ENCODE measurements around the gene VAV2. TPM values are rescaled to one million over a fixed set of nuclear protein-coding genes. Genes with fewer than 3 reads are reported as not detected.

Gene VAV2
- total and polyA plus RNA-seq, 4 donors = 4.9 to 26.4 (median 17.0) TPM

GRCh38 chr9:133837627-133838597, 154.2 kb downstream of the VAV2 start (continued):
- TF ChIP-seq ZBTB33 (IDR thresholded peaks at IDR 0.05) = no peak
- no peak for TF ChIP-seq YY1 (IDR thresholded peaks at IDR 0.05)
- TF ChIP-seq FOXA1 (IDR thresholded peaks at IDR 0.05) = no peak
- TF ChIP-seq SP1 (IDR thresholded peaks at IDR 0.05) = no peak
- no peak for TF ChIP-seq EGR1 (IDR thresholded peaks at IDR 0.05; ENCODE audit: low read depth in 2 of 2)
- no peak for TF ChIP-seq HNF4A (conservative IDR thresholded peaks at IDR 0.05)

DNA sequence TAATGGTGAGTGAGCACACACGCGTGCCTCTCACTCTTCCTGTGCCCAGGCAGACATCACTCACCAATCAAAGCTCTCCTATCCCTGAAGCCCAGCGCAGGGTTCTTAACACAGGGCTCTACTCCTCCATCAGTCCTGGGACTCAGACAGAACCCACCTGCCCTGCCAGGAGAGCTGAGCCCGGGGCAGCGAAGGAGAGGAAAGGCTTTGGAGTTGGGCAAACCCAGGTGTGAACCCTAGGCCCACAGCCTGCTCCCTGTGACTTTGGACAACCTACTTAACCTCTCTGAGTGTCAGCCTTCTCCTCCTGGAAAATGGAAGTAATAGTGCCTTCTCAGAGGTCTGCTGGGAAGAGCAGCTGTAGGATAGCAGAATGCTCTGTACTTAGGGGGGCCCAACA, 155.3 kb downstream of the VAV2 start:
- H3K36me3 ChIP-seq (ENCODE audit: control insufficient read depth in 4 of 4, insufficient read depth in 3 of 4, low read depth in 1 of 4, low read length in 3 of 4) = peaks cover 0 to 6% (median 2%) of the 10 kb centered on the region in 4 donors

DNA sequence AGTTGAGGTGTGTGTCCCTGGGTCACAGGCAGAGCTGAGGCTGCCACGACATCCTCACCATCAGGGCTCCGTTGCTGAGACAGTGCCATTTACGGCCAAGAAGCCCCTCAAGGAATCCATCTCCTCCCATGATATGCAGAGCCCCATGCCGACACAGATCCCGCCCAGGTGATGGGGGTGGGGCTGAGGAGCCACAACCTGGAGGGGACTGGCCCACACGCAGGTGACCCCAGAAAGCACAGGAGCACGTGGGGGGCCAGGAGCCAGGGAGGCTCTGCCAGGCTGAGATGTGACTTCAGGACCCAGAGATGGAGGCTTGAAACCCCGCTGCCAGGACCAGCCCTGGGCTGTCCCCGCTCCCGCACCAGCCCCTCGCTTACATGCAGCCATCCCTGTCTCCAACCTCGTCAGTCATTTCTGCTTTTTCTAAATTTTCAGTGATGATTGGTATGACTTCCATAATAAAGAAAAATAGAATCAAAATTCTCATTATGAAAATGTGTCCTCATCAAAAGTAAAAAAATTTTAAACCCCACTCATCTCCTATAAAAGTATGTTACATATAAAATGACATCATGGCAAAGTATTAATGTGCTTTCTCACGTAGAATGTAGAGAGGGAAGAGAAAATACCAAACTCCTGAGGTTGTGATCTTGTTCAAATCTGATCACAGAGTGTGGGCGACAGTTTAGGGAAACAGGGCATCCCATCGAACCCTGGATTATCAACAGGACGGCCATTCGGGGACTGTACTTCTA, 155.9 kb downstream of the VAV2 start:
- H3K36me3 ChIP-seq (ENCODE audit: control insufficient read depth in 4 of 4, insufficient read depth in 3 of 4, low read depth in 1 of 4, low read length in 3 of 4) = peaks cover 0 to 7% (median 2%) of the 10 kb centered on the region in 4 donors
- H3K9ac ChIP-seq (ENCODE audit: low read depth in 1 of 2, low read length in 2 of 2) = no peak overlapping the region
- H3K4me3 ChIP-seq (ENCODE audit: low read depth in 1 of 3, low read length in 3 of 3) = no peak overlapping the region
- WGBS = 95% methylated on average over 17 of the region's 17 CpGs
- no peak for DNase-seq (ENCODE audit: low spot score)
- TF ChIP-seq JUND (IDR thresholded peaks at IDR 0.05) = no peak
- TF ChIP-seq EGR1 (IDR thresholded peaks at IDR 0.05; ENCODE audit: low read depth in 2 of 2) = no peak
- TF ChIP-seq, protein P1, sequence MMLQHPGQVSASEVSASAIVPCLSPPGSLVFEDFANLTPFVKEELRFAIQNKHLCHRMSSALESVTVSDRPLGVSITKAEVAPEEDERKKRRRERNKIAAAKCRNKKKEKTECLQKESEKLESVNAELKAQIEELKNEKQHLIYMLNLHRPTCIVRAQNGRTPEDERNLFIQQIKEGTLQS (IDR thresholded peaks at IDR 0.05) = no peak
- no peaks in the 10 kb centered on the region for H3K9me3 ChIP-seq (ENCODE audit: control insufficient read depth in 4 of 4, low read length in 3 of 4)
- no peaks in the 10 kb centered on the region for H3K27me3 ChIP-seq (ENCODE audit: control insufficient read depth in 4 of 4, insufficient read depth in 4 of 4, low read length in 3 of 4)
- peaks cover 0 to 6% (median 1%) of the 10 kb centered on the region in 4 donors for H3K4me1 ChIP-seq (ENCODE audit: control insufficient read depth in 4 of 4, insufficient read depth in 4 of 4, low read length in 3 of 4)
- no peak overlapping the region for H3K27ac ChIP-seq (ENCODE audit: low read depth in 1 of 2, low read length in 2 of 2)

More for the DNA sequence above, 155.3 kb downstream of the VAV2 start:
- H3K27ac ChIP-seq (ENCODE audit: low read depth in 1 of 2, low read length in 2 of 2) = no peak overlapping the region
- TF ChIP-seq HNF4A (conservative IDR thresholded peaks at IDR 0.05) (no peak), GABPA (IDR thresholded peaks at IDR 0.05 in 1 of 2, conservative IDR thresholded peaks at IDR 0.05 in 1 of 2) (no peak), FOXA1 (IDR thresholded peaks at IDR 0.05) (no peak), YY1 (IDR thresholded peaks at IDR 0.05) (no peak)
- TF ChIP-seq, protein P2, sequence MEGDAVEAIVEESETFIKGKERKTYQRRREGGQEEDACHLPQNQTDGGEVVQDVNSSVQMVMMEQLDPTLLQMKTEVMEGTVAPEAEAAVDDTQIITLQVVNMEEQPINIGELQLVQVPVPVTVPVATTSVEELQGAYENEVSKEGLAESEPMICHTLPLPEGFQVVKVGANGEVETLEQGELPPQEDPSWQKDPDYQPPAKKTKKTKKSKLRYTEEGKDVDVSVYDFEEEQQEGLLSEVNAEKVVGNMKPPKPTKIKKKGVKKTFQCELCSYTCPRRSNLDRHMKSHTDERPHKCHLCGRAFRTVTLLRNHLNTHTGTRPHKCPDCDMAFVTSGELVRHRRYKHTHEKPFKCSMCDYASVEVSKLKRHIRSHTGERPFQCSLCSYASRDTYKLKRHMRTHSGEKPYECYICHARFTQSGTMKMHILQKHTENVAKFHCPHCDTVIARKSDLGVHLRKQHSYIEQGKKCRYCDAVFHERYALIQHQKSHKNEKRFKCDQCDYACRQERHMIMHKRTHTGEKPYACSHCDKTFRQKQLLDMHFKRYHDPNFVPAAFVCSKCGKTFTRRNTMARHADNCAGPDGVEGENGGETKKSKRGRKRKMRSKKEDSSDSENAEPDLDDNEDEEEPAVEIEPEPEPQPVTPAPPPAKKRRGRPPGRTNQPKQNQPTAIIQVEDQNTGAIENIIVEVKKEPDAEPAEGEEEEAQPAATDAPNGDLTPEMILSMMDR (IDR thresholded peaks at IDR 0.05; ENCODE audit: low read depth, low read length, missing input control) = no peak
- DNase-seq (ENCODE audit: low spot score) = no peak
- no peak overlapping the region for H3K4me3 ChIP-seq (ENCODE audit: low read depth in 1 of 3, low read length in 3 of 3)
- H3K27me3 ChIP-seq (ENCODE audit: control insufficient read depth in 4 of 4, insufficient read depth in 4 of 4, low read length in 3 of 4) = no peaks in the 10 kb centered on the region
- H3K9ac ChIP-seq (ENCODE audit: low read depth in 1 of 2, low read length in 2 of 2) = no peak overlapping the region
- WGBS = 98% methylated on average over 5 of the region's 5 CpGs
- peaks cover 0 to 6% (median 1%) of the 10 kb centered on the region in 4 donors for H3K4me1 ChIP-seq (ENCODE audit: control insufficient read depth in 4 of 4, insufficient read depth in 4 of 4, low read length in 3 of 4)
- no peaks in the 10 kb centered on the region for H3K9me3 ChIP-seq (ENCODE audit: control insufficient read depth in 4 of 4, low read length in 3 of 4)
